Measurements from ENCODE around the gene DACH1. TPM values are rescaled to one million over a fixed set of nuclear protein-coding genes. Genes with fewer than 3 reads are reported as not detected.

DACH1 gene
- total and polyA plus RNA-seq, 2 donors (not counting 3 experiments of a cell fraction or from before 2014, with no cell fraction given) = 8.6 to 28.3 TPM

- no TSS peak for BruUV-seq (replicated peaks)
- no peak for DNase-seq (ENCODE audit: low read depth, low spot score)
- Histone ChIP-seq H3K9me1 (replicated peaks; ENCODE audit: control insufficient read depth, extremely low read depth, insufficient read depth, low read length) (no peaks in the 10 kb centered on the region), H3K4me2 (ENCODE audit: insufficient read depth, low read length) (no peak overlapping the region), H3K36me3 (ENCODE audit: control insufficient read depth in 2 of 2, extremely low read depth in 1 of 2, insufficient read depth in 2 of 2, low read length in 2 of 2) (no peaks in the 10 kb centered on the region), H3K4me3 (replicated peaks in 1 of 3; ENCODE audit: insufficient read depth in 1 of 3, low read depth in 1 of 3, low read length in 3 of 3) (no peak overlapping the region), H3K9me3 (replicated peaks; ENCODE audit: control insufficient read depth, insufficient read depth, low read length) (no peaks in the 10 kb centered on the region), H4K20me1 (replicated peaks; ENCODE audit: control insufficient read depth, extremely low read depth, insufficient read depth, low read length) (no peaks in the 10 kb centered on the region), H3K79me2 (ENCODE audit: control insufficient read depth, insufficient read depth, low read length) (no peaks in the 10 kb centered on the region), H3K27me3 (ENCODE audit: control insufficient read depth in 2 of 2, insufficient read depth in 2 of 2, low read length in 2 of 2) (no peaks in the 10 kb centered on the region), H3K4me1 (ENCODE audit: control insufficient read depth, extremely low read depth, insufficient read depth, low read length) (no peaks in the 10 kb centered on the region), H2AFZ (ENCODE audit: low read depth, low read length) (no peak overlapping the region), H3K9ac (replicated peaks; ENCODE audit: extremely low read depth, insufficient read depth, low read length) (no peak overlapping the region), H3K27ac (ENCODE audit: insufficient read depth, low read depth, low read length) (no peak overlapping the region)
- FAIRE-seq = no peak
- intact Hi-C loops (cut with micrococcal nuclease) (no loop called here), dilution Hi-C loops (cut with MboI; ENCODE audit: extremely low pct_ligation_motif_present, low sequenced_read_pairs) (no loop called here)
- ChIA-PET CTCF (interaction anchor here (1.0 kb wide), 1 partner anchor 11 kb away, joined by 3 read pairs; no protein-coding TSS in a partner anchor), POLR2A (no interaction called here)
- no peak for TF ChIP-seq MYC (IDR thresholded peaks at IDR 0.05; ENCODE audit: low read depth, low read length)
- no peak for TF ChIP-seq FOS (IDR thresholded peaks at IDR 0.05; ENCODE audit: borderline replicate concordance, insufficient read depth, low read length)
- no peak for TF ChIP-seq EZH2 (IDR thresholded peaks at IDR 0.05; ENCODE audit: borderline replicate concordance, low read depth, low read length, severe bottlenecking)
- no peak for TF ChIP-seq POLR2A (IDR thresholded peaks at IDR 0.05; ENCODE audit: low read depth, low read length)
- no peak for TF ChIP-seq POLR2AphosphoS5 (IDR thresholded peaks at IDR 0.05; ENCODE audit: insufficient read depth, low read depth, low read length)
- TF ChIP-seq JUN (IDR thresholded peaks at IDR 0.05; ENCODE audit: borderline replicate concordance, insufficient read depth, insufficient read length, low read depth) = no peak
- TF ChIP-seq GATA2 (IDR thresholded peaks at IDR 0.05; ENCODE audit: insufficient read depth, insufficient read length, low read depth, low read length) = no peak
- no peak for TF ChIP-seq MAX (IDR thresholded peaks at IDR 0.05; ENCODE audit: insufficient read depth, insufficient read length)
- no peak for TF ChIP-seq CTCF (IDR thresholded peaks at IDR 0.05; ENCODE audit: extremely low read depth in 1 of 2, insufficient read depth in 1 of 2, low read depth in 1 of 2, low read length in 2 of 2)
Observed at GRCh38 chr13:71813187-71813586, 53.8 kb downstream of the DACH1 start.

All from endothelial cell of umbilical vein (primary cell).